Measurements from ENCODE around the gene KCP. TPM values are rescaled to one million over a fixed set of nuclear protein-coding genes. Genes with fewer than 3 reads are reported as not detected.

KCP gene
- total and polyA plus RNA-seq, 10 of the 15 experiments (the other 5 are each of a cell fraction or from before 2014, with no cell fraction given): 0.05 to 7.8 (median 2.5) TPM

DNA sequence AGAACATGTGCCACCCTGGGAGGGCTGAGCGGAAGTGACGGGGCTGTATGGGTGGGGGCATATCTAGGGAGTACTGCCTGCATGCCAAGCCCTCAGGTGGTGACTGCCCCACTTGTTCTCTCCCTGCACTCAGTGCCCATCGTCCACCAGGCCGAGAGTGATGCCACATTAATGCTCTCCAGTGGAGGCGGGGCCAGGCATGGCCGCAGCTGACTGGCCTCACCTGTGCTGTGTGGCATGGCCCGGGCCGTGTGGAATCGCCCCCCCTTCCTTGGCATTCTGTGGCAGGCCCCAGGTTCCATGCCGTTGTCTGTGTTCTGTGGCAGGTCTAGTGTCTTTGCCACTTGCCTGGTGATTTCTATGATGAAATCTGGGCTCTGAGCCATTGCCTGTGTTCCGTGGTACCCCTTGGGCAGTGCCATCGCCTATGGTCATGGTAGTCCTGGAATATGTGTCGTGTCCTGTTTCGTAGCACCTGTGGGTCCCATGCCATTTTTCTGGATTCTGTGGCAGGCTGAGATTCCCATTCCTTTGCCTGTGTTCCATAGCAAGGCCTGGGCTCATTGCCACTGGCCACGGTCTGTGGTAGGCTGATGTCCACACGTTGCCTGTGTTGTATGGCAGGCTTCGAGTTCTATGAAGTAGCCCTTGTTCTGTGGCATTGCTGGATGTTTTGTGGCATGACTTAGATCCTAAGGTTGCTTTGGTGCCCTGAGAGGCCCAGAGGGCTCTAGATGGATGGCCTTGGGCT lies 71.4 kb downstream of the KCP start:
- FAIRE-seq (no peak), ATAC-seq (no peak), DNase-seq (ENCODE audit: low read depth, low spot score) (no peak)
- Histone ChIP-seq H3K4me2 (ENCODE audit: control insufficient read depth, insufficient read depth) (no peak overlapping the region), H3K27ac (ENCODE audit: control insufficient read depth, insufficient read depth) (no peak overlapping the region), H3K27me3 (replicated peaks in 1 of 2; ENCODE audit: control insufficient read depth in 2 of 2, insufficient read depth in 2 of 2, low read length in 1 of 2) (no peaks in the 10 kb centered on the region; a peak in 1 of 4 replicates), H3K36me3 (ENCODE audit: control insufficient read depth in 2 of 2, insufficient read depth in 2 of 2, low read length in 1 of 2) (no peaks in the 10 kb centered on the region), H3K4me3 (no peak overlapping the region), H4K20me1 (ENCODE audit: control insufficient read depth, insufficient read depth) (no peaks in the 10 kb centered on the region), H2AFZ (ENCODE audit: control insufficient read depth, low read depth, low read length) (no peak overlapping the region), H3K4me1 (ENCODE audit: control insufficient read depth, insufficient read depth, low read length) (no peaks in the 10 kb centered on the region; the same call in 1 of the 2 replicates), H3K9me3 (replicated peaks; ENCODE audit: control insufficient read depth, insufficient read depth, low read length) (no peaks in the 10 kb centered on the region), H3K9ac (ENCODE audit: control insufficient read depth, insufficient read depth, low read length) (no peak overlapping the region), H3K79me2 (ENCODE audit: control insufficient read depth, insufficient read depth, low read length) (no peaks in the 10 kb centered on the region)
- intact Hi-C loops (cut with micrococcal nuclease; ENCODE audit: unreplicated experiment) (no loop called here), in situ Hi-C loops (cut with MboI) (no loop called here)
- 56% methylated on average over 17 of the region's 17 CpGs for WGBS (ENCODE audit: insufficient coverage, insufficient replicate concordance, low lambda C conversion rate, missing lambda C conversion rate)
- POLR2A ChIA-PET: no interaction called here
- BruUV-seq (replicated peaks): no TSS peak
- CTCF ChIA-PET: interaction anchor here (3.4 kb wide), 1 partner anchor 44 kb away, joined by 21 read pairs; no protein-coding TSS in a partner anchor
- SMC1A ChIA-PET (ENCODE audit: uncharacterized antibody, unreplicated experiment): no interaction called here
- TF ChIP-seq ZNF217 (IDR thresholded peaks at IDR 0.05) (no peak), RCOR1 (conservative IDR thresholded peaks at IDR 0.05; ENCODE audit: low read depth, low read length) (no peak), NFYA (IDR thresholded peaks at IDR 0.05; ENCODE audit: borderline replicate concordance, low read depth, low read length) (no peak), GATAD2B (conservative IDR thresholded peaks at IDR 0.05; ENCODE audit: low read depth) (no peak), RBBP5 (conservative IDR thresholded peaks at IDR 0.05) (no peak), ZNF274 (IDR thresholded peaks at IDR 0.05; ENCODE audit: insufficient read depth, insufficient read length) (no peak), POU2F2 (IDR thresholded peaks at IDR 0.05; ENCODE audit: borderline replicate concordance, low read depth, low read length) (no peak), BCL11A (IDR thresholded peaks at IDR 0.05; ENCODE audit: low read depth, low read length) (no peak), NBN (IDR thresholded peaks at IDR 0.05) (no peak), ZNF687 (IDR thresholded peaks at IDR 0.05) (no peak), EZH2 (IDR thresholded peaks at IDR 0.05; ENCODE audit: borderline replicate concordance, control insufficient read depth, low read depth, low read length) (no peak), CREB1 (IDR thresholded peaks at IDR 0.05; ENCODE audit: low read depth) (no peak), NFYB (IDR thresholded peaks at IDR 0.05; ENCODE audit: insufficient read depth, low read depth, low read length) (no peak), CHD4 (IDR thresholded peaks at IDR 0.05) (no peak), YY1 (IDR thresholded peaks at IDR 0.05; ENCODE audit: low read depth, low read length) (no peak), POLR2AphosphoS2 (IDR thresholded peaks at IDR 0.05; ENCODE audit: low read depth, low read length) (no peak), MTA3 (IDR thresholded peaks at IDR 0.05; ENCODE audit: borderline replicate concordance, low read length) (no peak)
- TF ChIP-seq, protein P1, sequence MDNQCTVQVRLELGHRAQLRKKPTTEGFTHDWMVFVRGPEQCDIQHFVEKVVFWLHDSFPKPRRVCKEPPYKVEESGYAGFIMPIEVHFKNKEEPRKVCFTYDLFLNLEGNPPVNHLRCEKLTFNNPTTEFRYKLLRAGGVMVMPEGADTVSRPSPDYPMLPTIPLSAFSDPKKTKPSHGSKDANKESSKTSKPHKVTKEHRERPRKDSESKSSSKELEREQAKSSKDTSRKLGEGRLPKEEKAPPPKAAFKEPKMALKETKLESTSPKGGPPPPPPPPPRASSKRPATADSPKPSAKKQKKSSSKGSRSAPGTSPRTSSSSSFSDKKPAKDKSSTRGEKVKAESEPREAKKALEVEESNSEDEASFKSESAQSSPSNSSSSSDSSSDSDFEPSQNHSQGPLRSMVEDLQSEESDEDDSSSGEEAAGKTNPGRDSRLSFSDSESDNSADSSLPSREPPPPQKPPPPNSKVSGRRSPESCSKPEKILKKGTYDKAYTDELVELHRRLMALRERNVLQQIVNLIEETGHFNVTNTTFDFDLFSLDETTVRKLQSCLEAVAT (IDR thresholded peaks at IDR 0.05): no peak
- TF ChIP-seq, protein P2, sequence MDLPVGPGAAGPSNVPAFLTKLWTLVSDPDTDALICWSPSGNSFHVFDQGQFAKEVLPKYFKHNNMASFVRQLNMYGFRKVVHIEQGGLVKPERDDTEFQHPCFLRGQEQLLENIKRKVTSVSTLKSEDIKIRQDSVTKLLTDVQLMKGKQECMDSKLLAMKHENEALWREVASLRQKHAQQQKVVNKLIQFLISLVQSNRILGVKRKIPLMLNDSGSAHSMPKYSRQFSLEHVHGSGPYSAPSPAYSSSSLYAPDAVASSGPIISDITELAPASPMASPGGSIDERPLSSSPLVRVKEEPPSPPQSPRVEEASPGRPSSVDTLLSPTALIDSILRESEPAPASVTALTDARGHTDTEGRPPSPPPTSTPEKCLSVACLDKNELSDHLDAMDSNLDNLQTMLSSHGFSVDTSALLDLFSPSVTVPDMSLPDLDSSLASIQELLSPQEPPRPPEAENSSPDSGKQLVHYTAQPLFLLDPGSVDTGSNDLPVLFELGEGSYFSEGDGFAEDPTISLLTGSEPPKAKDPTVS (IDR thresholded peaks at IDR 0.05; ENCODE audit: low read depth, low read length): no peak
- RAD21 ChIA-PET (ENCODE audit: unreplicated experiment): no interaction called here

Data from GM12878 (cell line).